ENCODE results near the gene ZSCAN2. TPM values are rescaled to one million over a fixed set of nuclear protein-coding genes. Genes with fewer than 3 reads are reported as not detected.
"Not testable (repeated sequence)": the region's sequence is repeated elsewhere in the genome, so short reads cannot be mapped to it uniquely, and the experiment has no call there.

ZSCAN2 gene
- 1 to 10 TPM; 5.9 to 7.6 TPM for total RNA-seq

DNA sequence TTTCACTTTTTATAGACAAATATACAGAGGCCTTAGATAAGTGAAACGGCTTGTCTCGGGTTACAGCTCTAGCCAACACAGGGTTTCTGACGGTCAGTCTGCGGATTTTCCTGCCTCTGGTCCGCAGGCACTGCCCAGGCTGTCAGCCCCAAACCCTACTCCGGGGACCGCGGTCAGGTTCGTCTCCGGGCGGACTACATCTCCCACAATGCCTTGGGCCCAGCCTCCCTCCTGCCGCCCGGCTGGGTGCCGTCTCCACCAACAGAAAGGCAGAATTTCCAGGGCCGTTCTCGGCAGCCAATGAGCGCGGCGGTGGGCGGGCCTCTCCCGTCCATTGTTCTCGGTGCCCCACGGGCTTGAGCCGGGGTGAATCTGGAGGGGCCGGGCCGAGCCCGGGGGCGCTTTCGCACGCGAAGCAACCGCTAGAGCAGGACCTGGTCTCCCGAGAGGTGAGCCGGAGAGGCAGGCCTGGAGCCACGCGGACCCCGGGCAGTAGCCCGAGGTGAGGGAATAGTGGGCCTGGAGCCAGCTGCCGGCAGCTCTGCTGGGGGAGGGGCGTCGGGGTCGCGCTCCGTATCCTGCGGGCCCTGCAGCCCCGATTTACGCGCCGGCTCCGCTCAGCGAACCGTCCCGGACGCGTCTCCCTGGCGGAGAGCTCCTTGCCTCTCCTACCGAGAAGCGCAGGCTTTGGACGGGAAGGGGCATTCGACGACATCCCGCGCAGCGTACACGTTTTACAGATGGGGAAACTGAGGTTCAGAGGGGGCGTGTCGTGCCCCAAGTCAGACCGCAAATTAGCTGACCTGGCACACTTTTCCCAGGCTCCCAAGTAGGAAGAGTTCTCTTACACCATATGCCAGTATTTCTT is at the start of gene ZSCAN2:
ZSCAN2 (plus strand) TSS at position 323 of the 868 bp plus-strand sequence. CDS start 2,919 bp downstream, outside the sequence.
- DNase-seq, result peak; percentile 97
- no peaks in the 10 kb centered on the region for H3K9me3 Mint-ChIP-seq
- H3K4me3 Mint-ChIP-seq, result peak within 1 kb of the TSS; percentile 94
- peaks cover 58% of the 10 kb centered on the region for H3K4me1 Mint-ChIP-seq
- H3K36me3 Mint-ChIP-seq, result peaks cover 17% of the 10 kb centered on the region
- no peaks in the 10 kb centered on the region for H3K27me3 Mint-ChIP-seq
- H3K27ac Mint-ChIP-seq, result peak within 1 kb of the TSS; percentile 73

GRCh38 chr15:84551624-84552023 is 49.2 kb upstream of the ZSCAN2 start:
- not testable (repeated sequence) for H3K27ac Mint-ChIP-seq, H3K27me3 Mint-ChIP-seq

DNA sequence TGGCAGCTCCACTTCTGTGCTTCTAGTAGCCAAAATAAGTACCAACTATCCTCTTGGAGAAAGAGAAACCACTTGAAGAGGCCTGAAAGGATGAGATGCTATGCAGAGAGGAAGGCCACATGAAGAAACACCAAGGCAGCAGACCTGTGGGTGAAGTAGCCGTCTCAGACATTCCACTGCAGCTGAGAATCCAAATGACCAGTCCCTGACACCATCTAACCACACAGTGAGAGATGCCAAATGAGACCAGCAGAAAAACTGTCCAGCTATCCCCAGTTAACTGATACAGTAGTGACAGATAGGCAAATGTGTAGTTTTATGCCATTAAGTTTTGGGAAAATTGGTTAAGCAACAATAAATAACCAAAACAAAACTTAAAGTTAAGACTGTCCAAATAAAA is 47.9 kb upstream of the ZSCAN2 start:
- peaks cover 12% of the 10 kb centered on the region for H3K36me3 Mint-ChIP-seq
- DNase-seq, result no peak
- H3K27me3 Mint-ChIP-seq, result peaks cover 3% of the 10 kb centered on the region
- peaks cover 6% of the 10 kb centered on the region for H3K4me1 Mint-ChIP-seq
- no peak overlapping the region for H3K27ac Mint-ChIP-seq
- no peak overlapping the region for H3K4me3 Mint-ChIP-seq
- H3K9me3 Mint-ChIP-seq, result no peaks in the 10 kb centered on the region

More at GRCh38 chr15:84551624-84552023, 49.2 kb upstream of the ZSCAN2 start:
- H3K9me3 Mint-ChIP-seq, DNase-seq, H3K4me3 Mint-ChIP-seq: not testable (repeated sequence)
- Mint-ChIP-seq H3K36me3 (peaks cover 18% of the 10 kb centered on the region), H3K4me1 (peaks cover 11% of the 10 kb centered on the region)

DNA sequence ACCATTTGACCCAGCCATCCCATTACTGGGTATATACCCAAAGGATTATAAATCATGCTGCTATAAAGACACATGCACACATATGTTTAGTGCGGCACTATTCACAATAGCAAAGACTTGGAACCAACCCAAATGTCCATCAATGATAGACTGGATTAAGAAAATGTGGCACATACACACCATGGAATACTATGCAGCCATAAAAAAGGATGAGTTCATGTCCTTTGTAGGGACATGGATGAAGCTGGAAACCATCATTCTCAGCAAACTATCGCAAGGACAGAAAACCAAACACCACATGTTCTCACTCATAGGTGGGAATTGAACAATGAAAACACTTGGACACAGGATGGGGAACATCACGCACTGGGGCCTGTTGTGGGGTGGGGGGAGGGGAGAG is 44.1 kb upstream of the ZSCAN2 start:
- not testable (repeated sequence) for H3K27me3 Mint-ChIP-seq, H3K4me1 Mint-ChIP-seq, H3K4me3 Mint-ChIP-seq, DNase-seq, H3K27ac Mint-ChIP-seq, H3K36me3 Mint-ChIP-seq, H3K9me3 Mint-ChIP-seq

- not testable (repeated sequence) for H3K27me3 Mint-ChIP-seq, H3K4me3 Mint-ChIP-seq, H3K27ac Mint-ChIP-seq, H3K36me3 Mint-ChIP-seq, DNase-seq, H3K9me3 Mint-ChIP-seq, H3K4me1 Mint-ChIP-seq
Observed at GRCh38 chr15:84568021-84568420, 32.8 kb upstream of the ZSCAN2 start.

- H3K9me3 Mint-ChIP-seq, result no peaks in the 10 kb centered on the region
- no peaks in the 10 kb centered on the region for H3K36me3 Mint-ChIP-seq
- H3K27me3 Mint-ChIP-seq, result no peaks in the 10 kb centered on the region
- H3K27ac Mint-ChIP-seq, result peak overlapping the region; percentile 81
- peak overlapping the region; percentile 84 for H3K4me3 Mint-ChIP-seq
- peak; percentile 65 for DNase-seq
- H3K4me1 Mint-ChIP-seq, result peaks cover 8% of the 10 kb centered on the region
Observed at GRCh38 chr15:84570164-84570735, 30.6 kb upstream of the ZSCAN2 start.

DNA sequence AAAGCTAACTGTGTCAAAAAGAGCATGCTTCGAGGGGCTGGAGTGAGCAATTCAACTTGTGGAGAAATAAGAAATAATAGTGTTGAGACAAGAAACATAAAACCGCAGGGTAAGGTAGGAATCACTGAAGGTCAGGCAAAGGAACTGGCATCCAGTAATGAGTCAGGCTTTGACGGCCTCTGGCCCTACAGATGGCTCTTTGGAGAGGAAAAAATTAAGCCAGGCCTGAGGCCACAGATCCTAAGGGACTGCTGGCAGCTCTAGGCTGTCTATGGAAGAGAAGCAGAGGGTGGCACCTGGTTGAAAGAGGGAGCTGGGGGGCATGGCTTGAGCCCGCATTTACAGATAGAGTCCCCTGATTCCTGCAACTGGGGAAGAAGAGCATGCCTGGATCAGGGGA is 28.6 kb upstream of the ZSCAN2 start:
- no peaks in the 10 kb centered on the region for H3K36me3 Mint-ChIP-seq
- H3K27ac Mint-ChIP-seq, result no peak overlapping the region
- H3K4me3 Mint-ChIP-seq, result no peak overlapping the region

DNA sequence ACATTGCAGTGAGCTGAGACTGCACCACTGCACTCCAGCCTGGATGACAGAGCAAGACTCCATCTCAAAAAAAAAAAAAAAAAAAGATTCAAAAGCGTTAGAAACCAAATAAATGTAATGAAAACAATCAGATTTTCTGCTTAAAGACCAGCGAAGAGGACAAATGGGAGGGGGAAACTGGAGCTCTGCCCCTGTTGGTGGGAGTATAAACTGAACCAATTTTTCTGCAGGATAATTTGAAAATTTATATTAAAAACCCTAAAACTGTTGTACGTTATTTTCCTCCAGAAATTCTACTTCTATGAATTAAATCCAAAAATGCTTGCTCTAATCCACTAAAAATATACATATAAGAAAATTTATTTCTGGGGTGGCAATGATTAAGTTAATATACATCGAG is 25.3 kb upstream of the ZSCAN2 start:
- no peak for DNase-seq
- no peak overlapping the region for H3K27ac Mint-ChIP-seq
- H3K27me3 Mint-ChIP-seq, result no peaks in the 10 kb centered on the region
- H3K4me3 Mint-ChIP-seq, result no peak overlapping the region
- H3K4me1 Mint-ChIP-seq, result peaks cover 4% of the 10 kb centered on the region
- H3K36me3 Mint-ChIP-seq, result no peaks in the 10 kb centered on the region
- no peaks in the 10 kb centered on the region for H3K9me3 Mint-ChIP-seq

More for the DNA sequence above, 28.6 kb upstream of the ZSCAN2 start:
- peaks cover 6% of the 10 kb centered on the region for H3K4me1 Mint-ChIP-seq
- DNase-seq, result no peak
- H3K9me3 Mint-ChIP-seq, result no peaks in the 10 kb centered on the region
- H3K27me3 Mint-ChIP-seq, result no peaks in the 10 kb centered on the region

DNA sequence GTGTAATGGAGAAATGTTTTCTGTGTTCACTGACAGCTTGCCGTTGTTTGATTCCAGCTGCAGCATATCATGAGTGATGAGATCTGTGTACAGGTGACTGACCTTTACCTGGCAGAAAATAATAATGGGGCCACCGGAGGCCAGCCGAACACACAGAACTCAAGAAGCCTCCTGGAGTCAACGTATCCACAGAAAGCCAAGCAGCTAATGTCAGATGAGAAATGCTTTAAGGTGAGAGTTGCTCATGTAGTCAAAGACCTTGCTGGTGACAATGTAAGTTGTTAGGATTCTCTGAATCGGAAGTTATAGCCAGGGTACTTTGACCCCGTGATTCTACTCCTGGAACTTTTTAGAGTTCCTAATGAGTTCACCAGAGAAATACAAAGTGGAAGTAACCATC is 22.9 kb upstream of the ZSCAN2 start:
- H3K4me3 Mint-ChIP-seq, DNase-seq, H3K27me3 Mint-ChIP-seq, H3K36me3 Mint-ChIP-seq, H3K27ac Mint-ChIP-seq, H3K9me3 Mint-ChIP-seq, H3K4me1 Mint-ChIP-seq: not testable (repeated sequence)

DNA sequence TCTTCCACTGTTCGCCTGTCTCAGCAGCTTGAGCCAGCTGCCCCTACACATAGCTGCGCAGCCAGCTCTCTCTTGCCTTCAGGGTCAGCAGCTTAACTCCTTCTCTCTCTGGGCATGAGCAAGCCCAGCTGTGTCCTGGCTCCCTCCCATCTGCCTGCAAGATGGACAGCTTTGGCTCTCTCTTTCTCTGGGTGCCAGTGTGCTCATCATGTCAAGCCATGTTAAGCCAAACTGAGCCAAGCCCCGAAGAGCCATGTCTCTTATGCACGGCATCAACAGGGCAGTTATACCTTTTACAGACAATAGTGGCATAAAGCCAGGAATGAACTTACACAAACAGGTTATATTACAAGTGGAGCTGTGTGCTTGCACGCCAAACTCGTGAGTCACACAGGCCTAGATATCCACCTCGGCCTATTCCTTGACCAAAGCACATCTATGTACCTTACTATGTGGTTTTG is 21.5 kb upstream of the ZSCAN2 start:
- H3K27ac Mint-ChIP-seq, H3K9me3 Mint-ChIP-seq, H3K4me3 Mint-ChIP-seq, DNase-seq, H3K27me3 Mint-ChIP-seq, H3K36me3 Mint-ChIP-seq, H3K4me1 Mint-ChIP-seq: not testable (repeated sequence)

DNA sequence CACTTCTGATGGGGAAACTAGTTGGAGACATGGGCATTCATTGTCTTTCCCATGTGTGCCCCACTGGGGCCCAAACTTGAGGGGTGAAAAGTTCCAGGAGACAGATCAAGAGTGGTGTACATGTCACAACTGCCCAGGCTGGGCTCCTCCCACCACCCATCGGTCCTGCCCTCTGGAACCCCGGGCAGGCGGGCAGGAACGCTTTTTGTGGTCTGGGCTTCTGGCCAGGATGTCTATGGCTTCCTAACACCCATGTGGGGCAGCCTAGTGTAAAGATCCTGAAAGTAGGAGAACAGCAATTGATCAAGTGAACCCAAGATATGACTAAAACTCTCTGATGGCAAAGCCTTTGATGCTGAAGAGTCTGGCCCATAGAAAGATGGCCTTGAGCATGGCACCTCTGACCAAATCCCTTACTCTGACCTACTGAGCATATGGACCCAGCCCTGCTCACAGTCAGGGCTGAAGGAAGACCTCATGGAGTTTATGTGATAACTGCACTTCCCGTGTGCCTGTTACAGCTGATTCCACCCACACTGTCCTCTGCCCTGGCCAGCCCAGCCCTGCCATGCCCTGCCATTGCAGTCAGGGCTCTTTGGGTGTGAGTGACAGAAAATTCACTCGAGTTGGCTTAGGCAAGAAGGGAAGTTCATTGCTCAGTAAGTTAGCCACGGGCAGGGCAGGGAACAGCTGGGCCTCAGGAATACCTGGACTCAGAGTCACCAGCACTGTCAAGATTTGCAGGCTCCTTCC is 19.0 kb upstream of the ZSCAN2 start:
- not testable (repeated sequence) for H3K4me3 Mint-ChIP-seq, H3K27me3 Mint-ChIP-seq, H3K4me1 Mint-ChIP-seq, H3K9me3 Mint-ChIP-seq, DNase-seq, H3K27ac Mint-ChIP-seq, H3K36me3 Mint-ChIP-seq

GRCh38 chr15:84582583-84583157 is 18.1 kb upstream of the ZSCAN2 start:
- Mint-ChIP-seq H3K27me3 (peaks cover 4% of the 10 kb centered on the region), H3K4me3 (no peak overlapping the region), H3K9me3 (peaks cover 3% of the 10 kb centered on the region), H3K4me1 (no peaks in the 10 kb centered on the region), H3K36me3 (no peaks in the 10 kb centered on the region), H3K27ac (no peak overlapping the region)
- DNase-seq, result no peak

DNA sequence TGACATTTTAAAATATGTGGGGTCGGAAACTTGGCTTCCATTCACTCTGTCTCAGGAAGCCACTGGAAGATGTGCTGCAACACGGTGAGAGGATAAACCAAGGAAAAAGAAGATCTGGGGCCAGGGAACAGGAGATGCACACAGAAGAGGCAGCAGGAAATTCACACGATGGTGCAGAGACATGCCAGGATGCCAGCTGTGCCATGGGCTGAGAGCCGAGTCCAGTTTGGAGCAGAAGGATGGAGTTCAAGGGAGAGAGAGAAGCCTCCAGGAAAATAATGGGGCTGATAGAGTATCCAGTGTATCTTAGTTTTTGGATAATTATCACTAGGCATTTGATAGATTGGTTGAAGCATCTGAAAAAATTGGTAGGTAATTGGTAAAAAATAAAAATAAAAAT is 16.9 kb upstream of the ZSCAN2 start:
- H3K36me3 Mint-ChIP-seq, DNase-seq, H3K4me1 Mint-ChIP-seq, H3K27me3 Mint-ChIP-seq, H3K9me3 Mint-ChIP-seq, H3K27ac Mint-ChIP-seq, H3K4me3 Mint-ChIP-seq: not testable (repeated sequence)

- H3K36me3 Mint-ChIP-seq, result no peaks in the 10 kb centered on the region
- DNase-seq, result no peak
- H3K4me3 Mint-ChIP-seq, result no peak overlapping the region
- peaks cover 2% of the 10 kb centered on the region for H3K4me1 Mint-ChIP-seq
- no peak overlapping the region for H3K27ac Mint-ChIP-seq
- peaks cover 4% of the 10 kb centered on the region for H3K27me3 Mint-ChIP-seq
- peaks cover 3% of the 10 kb centered on the region for H3K9me3 Mint-ChIP-seq
Observed at GRCh38 chr15:84586696-84587095, 14.1 kb upstream of the ZSCAN2 start.

Data from activated naive CD8-positive, alpha-beta T cell treated with anti-CD3 and anti-CD28 coated beads for 36 hours (primary cell).